Suppressor macrophage treated with lipopolysaccharide for 1 hour (primary cell): ENCODE measurements around the gene ASTN2.
A peak's percentile ranks its signal among the peaks of the same experiment; 100 is the strongest.

Experiments
- DNase-seq, 3 donors: peaks; one replicate each; pipeline ENCODE4 v3.0.0-alpha.2; 2020 to 2022

The ASTN2 gene

DNA sequence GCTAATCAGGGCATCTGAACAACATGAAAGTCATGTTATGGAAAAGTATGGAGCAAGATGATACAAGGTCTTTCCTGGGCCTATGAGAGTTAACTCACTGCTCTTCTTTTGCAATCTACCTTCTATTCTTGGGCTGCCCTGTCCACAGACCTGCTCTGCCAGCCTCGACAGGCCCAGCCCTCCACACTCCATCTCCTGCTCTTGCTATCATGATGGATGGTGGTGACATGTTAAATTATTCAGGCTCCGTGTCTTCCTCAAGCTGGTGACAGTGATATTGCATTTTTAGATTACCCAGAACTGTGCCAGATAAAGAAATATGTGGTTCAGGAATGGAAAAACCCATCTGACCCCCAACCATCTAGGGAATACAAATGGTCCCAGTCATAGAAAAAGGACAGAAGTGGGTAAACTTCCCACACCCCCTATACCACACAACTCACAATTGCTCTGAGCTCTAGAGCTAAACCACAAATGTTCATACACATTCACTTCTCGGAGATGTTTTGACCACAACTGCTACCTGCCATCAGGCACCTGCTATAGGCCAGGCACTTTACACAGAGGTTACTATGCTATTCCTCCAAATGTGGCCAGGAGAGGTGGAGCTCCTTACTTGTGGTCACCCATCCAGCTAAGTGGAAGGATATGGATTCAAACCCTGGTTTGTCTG, 311.3 kb downstream of the ASTN2 start:
- peak in 1 of 3 donors; percentile 6 for DNase-seq

DNA sequence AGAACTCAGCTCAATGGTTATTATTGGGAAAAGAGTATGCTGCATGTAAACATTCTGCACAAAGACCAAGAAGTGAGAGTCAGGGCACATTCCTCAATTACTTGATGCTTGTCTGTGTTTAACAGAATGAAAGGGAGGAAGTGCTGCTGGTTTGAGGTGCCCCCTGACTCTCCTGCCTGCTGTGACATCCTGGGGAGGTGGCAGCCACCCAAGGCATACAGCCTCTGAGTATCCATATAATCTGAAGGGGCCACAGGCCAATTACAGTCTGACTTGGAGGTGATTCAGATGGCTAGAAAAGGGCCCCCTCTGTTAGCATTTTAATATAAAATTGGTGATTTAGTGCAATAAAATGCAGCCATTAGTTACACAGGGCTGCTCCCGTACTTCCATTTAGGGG, 313.8 kb downstream of the ASTN2 start:
- peak in 1 of 3 donors; percentile 9 for DNase-seq

GRCh38 chr9:117098331-117098730, 316.5 kb downstream of the ASTN2 start:
- peak; percentile 11 to 35 (median 18) for DNase-seq

- DNase-seq, result no peak
Measured at GRCh38 chr9:117097761-117098160, 317.1 kb downstream of the ASTN2 start.

DNA sequence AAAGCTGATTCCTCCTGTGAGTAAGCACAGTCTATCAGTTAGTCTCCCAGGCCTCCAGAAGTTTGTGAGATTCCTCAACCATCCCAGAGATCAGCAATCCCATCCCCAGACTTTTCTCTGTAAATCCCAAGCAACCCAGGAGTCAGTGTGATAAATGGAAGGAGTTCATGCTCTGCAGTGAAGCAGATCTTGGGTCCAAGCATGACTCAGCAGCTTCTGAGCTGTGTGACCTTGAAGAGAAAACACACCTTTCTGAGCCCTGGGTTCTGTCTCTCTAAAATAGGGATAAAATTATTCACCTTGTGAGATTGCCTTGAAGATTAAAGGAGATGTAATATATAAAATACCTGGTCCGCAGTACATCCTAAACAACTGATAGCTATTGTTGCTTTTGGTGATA, 318.7 kb downstream of the ASTN2 start:
- DNase-seq, result no peak

- peak in 1 of 3 donors; percentile 15 for DNase-seq
Measured at GRCh38 chr9:117095081-117095480, 319.8 kb downstream of the ASTN2 start.

DNA sequence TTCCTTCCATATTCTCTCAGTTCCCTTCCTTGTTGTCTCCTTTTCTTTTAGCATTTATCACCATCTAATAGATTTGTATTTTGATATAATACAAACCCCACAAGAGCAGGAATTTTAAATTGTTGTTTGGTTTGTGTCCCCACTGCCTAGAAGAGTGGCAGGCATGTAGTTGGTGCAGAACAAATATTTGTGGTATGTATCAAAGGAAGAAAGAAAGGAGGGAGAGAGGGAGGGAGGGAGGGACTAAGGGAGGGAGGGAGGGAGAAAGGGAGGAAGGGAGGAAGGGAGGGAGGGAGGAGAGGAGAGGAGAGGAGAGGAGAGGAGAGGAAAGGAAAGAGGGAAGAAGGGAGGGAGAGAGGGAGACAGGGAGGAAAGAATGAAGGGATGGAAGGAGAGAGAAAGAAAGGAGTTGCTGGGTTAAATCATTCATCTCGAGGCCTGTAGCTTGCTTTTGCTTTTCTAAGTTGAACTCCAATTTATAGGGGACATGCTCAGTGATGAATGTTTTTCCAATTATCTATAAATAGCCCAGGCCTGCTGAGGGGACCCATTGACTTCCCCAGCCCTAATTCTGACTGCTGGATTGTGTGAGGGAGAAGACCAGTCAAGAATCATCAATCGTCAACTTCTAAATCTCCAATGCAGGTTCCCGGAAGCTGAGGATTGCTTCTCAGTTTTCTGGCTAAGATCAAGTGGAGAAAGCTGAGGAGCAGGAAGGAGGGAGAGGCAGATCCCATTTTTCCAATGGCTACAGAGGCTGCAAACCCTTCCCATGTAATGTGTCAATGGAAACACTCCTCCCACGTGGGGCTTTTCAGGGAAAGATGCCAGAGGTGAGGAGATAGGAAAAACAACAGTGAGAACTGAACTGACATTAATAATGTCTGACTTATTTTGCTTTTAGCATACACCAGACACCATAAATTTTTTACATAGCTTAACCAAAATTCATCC, 320.7 kb downstream of the ASTN2 start:
- DNase-seq, result peak in 1 of 3 donors; percentile 10

- peak in 1 of 3 donors; percentile 8 for DNase-seq
Measured at GRCh38 chr9:117092582-117092981, 322.3 kb downstream of the ASTN2 start.

DNA sequence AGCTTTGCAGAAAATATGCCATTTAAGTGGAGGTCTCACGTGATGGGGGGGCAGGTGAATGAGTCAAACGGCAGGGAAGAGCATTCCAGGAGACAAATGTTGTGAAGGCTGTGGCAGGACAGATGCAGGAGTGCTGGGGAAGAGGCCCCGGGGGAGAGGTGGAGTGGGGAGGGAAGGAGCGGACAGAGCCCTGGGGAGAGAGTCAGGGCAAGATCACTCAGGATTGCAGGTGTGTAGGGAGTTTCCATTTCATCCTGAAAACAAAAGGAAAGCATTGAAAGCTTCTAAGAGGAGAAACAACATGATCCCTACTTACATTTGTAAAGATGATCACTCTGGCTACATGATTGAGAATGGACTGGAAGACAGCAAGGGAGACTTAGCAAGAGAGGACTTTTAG, 323.3 kb downstream of the ASTN2 start:
- DNase-seq, result no peak

GRCh38 chr9:117088786-117089185, 326.1 kb downstream of the ASTN2 start:
- DNase-seq, result no peak

DNA sequence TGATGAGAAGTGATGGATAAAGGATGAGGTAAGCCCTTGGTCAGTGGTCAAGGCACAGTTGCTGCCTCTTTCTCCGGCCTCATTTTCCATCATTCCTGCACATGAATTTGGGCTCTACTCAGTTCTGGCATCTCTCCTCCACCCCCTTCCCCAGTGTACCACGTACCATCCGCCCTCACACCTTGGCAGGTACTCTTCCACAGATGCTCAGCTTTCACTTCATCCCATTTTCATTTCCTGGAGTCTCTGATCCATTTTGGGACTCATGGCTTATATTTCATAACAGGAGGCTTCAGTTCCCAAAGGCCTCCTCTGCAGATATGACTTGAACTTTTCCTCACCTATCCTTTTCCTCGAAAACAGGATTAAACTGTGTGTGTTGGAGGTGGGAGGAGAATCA, 326.7 kb downstream of the ASTN2 start:
- peak in 1 of 3 donors; percentile 16 for DNase-seq

- DNase-seq, result peak in 1 of 3 donors; percentile 12
Measured at GRCh38 chr9:117084221-117084620, 330.6 kb downstream of the ASTN2 start.

- peak in 1 of 3 donors; percentile 8 for DNase-seq
Measured at GRCh38 chr9:117083559-117083958, 331.3 kb downstream of the ASTN2 start.

DNA sequence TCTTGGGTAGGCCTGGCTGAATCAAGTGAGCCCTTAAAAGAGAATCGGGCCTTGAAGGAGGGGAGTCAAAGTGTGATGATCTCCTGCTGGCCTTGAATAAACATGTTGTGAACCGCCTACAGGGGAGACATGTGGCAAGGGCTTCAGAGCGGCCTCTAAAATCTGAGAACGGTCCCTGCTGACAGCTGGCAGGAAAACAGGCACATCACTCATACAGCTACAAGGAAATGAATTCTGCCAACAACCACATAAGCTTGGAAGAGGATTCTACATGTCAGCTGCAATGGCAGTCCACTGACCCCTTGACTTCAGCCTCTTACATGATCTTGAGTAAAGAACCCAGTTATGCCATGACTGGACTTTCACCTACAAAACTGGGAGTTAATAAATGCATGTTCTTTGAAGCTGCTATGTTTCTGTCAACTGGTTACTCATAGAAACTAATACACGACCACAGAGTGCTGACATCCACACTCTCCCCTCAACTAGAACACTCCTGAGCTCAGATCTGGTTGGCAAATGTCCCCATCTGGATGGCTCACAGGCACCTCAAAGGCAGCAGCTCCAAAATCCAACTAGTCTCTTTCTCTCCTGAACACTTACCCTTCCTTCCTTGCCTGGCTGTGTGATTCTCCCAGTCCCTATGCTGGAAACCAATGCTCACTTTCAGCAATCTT, 333.1 kb downstream of the ASTN2 start:
- no peak for DNase-seq

DNA sequence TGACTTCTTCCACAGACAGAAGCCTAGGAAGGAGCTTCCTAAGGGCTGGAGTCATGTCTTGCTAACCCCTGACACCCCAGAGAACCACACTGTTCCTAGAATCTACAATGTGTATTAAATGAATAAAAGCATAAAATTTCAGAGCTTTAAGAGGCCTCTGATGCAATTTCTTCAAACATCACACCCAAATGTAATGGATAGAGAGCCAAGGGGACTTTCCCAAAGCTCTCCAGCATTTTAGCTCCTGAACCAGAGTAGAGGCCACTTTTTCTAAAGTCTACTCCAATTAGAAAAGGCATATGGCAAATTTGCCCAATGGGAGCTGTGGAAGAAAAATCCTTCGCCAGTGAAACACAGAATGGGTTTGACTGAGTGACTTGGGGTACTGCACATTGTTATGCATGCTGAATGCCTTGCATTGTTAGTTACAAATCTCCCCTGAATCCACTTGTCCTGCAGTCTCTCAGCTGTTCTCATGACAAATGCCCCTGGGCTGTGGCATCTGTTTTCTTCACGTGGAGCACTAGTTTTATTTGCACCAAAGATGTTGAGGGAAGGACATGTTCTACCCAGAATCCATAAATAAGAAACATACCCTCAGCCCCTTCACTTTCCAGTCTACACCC, 334.0 kb downstream of the ASTN2 start:
- no peak for DNase-seq

DNA sequence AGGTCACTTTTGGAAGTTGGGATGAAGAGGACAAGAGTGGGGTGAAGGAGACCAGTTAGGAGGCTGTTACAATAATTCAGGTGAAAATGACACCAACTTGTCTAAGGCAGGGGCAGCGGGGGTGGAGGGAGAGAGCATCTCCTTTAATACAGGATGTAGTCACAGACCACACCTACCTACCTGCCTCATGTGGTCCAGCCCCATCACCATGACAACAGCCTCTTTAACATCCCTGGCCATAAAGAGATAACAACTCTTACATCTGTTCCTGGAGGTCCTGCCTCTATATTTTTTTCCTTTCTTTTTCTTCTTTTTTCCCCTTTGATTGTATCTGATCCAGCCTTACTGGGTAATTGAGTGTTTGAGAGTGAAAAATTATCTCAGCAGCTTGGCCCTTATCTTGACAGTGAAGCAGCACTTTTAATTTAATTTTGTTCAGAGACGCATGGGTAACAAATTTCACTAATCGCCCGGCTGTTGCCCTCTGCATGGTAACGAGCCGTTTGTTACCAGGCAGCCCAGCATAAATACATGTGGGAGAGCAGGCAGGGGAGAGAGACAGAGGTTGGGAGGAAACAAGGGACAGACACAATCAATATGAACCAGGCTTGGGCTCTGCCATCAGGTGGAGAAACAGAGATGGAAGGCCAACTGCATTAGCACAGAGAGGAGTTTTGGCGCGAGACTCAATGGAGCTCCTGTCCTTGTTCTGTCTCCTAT, 338.1 kb downstream of the ASTN2 start:
- no peak for DNase-seq

GRCh38 chr9:117075636-117076035, 339.2 kb downstream of the ASTN2 start:
- DNase-seq, result no peak

GRCh38 chr9:117074784-117075520, 339.9 kb downstream of the ASTN2 start:
- DNase-seq, result no peak

DNA sequence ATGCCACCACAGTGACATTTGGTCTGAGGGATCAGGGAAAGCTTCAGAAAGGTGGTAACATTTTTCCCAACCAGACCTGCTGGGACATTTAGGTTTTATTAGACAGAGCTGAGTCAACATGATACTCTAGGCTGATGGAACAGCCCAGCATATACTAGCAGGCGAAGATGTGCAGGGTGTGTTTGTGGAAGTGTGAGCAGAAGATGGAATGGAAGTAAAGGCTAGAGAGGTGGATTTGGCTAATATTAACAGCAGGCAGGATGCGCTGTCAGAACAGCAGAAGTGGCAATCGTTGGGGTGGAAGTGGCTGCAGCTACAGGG, 340.6 kb downstream of the ASTN2 start:
- no peak for DNase-seq

- peak in 2 of 3 donors; percentile 5 to 29 for DNase-seq
Measured at GRCh38 chr9:117073539-117074341, 341.1 kb downstream of the ASTN2 start.

DNA sequence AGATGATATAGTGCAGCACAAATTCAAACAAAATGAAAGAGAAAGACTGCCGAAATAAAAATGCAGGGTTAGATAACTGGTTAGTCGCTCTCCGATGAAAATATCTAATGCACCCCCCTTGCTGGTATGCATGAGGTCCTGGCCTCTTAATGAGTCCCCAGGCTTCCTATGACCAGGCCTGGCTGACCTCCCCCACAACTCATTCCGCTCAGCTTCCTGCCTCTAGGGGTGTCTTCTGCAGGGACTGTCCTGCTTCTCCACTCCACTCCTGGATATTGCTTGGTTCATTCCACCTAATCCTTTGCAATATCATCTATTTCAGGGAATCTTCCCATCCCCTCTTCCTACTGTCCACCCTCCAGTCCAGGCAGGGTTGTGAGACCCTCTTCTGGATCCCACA, 341.8 kb downstream of the ASTN2 start:
- no peak for DNase-seq
